ENCODE data around the gene NDUFA13. TPM values are rescaled to one million over a fixed set of nuclear protein-coding genes. Genes with fewer than 3 reads are reported as not detected.

Gene NDUFA13
- total RNA-seq, 8 experiments from 2014 or later: 323 to 522 (median 409) TPM

DNA sequence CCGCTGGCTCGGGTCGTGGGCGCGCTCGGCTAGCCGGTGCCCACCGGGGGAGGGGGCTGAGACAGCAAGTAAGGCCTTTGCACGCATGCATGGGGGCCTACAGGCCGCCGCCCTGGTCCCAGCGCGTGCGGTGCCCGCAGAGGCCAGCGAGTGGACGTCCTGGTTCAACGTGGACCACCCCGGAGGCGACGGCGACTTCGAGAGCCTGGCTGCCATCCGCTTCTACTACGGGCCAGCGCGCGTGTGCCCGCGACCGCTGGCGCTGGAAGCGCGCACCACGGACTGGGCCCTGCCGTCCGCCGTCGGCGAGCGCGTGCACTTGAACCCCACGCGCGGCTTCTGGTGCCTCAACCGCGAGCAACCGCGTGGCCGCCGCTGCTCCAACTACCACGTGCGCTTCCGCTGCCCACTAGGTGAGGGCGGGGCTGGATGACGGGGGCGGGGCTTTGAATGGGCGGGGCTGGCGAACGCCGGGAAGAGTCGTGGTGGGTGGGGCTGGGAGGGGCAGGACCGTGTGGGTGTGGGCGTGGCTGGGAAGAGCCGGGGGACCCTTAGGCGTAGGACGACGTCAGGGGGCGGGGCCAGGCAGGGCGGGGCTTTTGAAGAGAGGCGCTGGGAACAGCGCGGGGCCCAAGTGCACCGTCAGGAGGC, 24.2 kb downstream of the NDUFA13 start:
- ATAC-seq (replicated peaks in 6 of 8): peak in 7 of 8 experiments; percentile 2 to 61 (median 52)
- in situ Hi-C loops (cut with MboI; ENCODE audit: low pct_unique_long_range_greater_than_20kb in 2 of 9, low sequenced_read_pairs in 9 of 9, unreplicated experiment in 9 of 9): loop anchor here in 3 of 9 experiments (25.0 kb wide), 1 partner anchor 97 kb away; the partner anchor contains the start of genes GMIP (in 3 of the 3) and LPAR2 (in 3 of the 3)
- H3K4me3 ChIP-seq: peak overlapping the region in 4 of 5 donors; percentile 22 to 27 (median 25)
- H3K27ac ChIP-seq: no peak overlapping the region
- WGBS, 10 experiments: 60 to 100% (median 61%) methylated on average over 4 to 18 of the region's 74 CpGs; no CpG with 5 or more reads in 7 of the 10 experiments
- H3K4me1 ChIP-seq (replicated peaks in 1 of 2): peaks cover 0 to 14% of the 10 kb centered on the region in 2 donors

DNA sequence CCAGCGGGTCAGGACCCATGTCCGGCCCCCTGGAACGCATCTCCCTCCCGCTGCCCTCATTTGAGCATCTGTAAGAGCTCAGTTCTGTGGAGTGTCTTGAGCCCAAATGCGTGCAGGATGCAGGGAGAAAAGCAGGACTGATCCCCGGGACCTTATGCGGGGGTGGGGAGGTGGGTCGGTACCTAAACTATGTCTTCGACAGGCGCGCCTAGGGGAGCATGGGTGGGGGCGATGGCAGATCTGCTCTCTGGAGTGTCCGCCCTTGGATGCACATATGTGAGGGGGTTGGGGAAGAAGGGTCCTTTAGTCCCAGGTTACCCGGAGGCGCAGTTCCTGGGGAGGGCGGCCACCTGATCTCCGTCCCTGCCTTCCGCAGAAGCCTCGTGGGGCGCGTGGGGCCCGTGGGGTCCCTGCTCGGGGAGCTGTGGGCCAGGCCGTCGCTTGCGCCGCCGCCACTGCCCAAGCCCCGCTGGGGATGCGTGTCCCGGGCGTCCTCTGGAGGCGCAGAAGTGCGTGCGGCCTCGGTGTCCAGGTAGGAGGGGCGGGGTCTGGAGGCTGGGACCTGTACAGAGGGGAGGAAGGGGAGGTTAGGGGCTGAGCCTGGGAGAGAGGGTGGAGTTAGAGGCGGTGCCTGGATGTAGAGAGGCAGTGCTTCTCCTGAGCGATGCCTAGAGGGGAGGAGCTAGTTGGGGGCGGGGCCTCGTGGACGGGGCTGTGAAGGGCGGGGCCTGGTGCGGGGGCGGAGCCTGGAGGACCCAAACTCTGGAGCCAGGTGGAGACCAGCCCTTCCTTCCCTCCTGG, 24.9 kb downstream of the NDUFA13 start:
- H3K4me3 ChIP-seq: peak overlapping the region in 4 of 5 donors; percentile 22 to 27 (median 25)
- in situ Hi-C loops (cut with MboI; ENCODE audit: low pct_unique_long_range_greater_than_20kb in 2 of 9, low sequenced_read_pairs in 9 of 9, unreplicated experiment in 9 of 9): loop anchor here in 3 of 9 experiments (25.0 kb wide), 1 partner anchor 96 kb away; the partner anchor contains the start of genes GMIP (in 3 of the 3) and LPAR2 (in 3 of the 3)
- peak in 7 of 8 experiments; percentile 13 to 79 (median 66) for ATAC-seq (replicated peaks in 6 of 8)
- WGBS, 10 experiments: no CpG with 5 or more reads among the region's 45 CpGs
- H3K4me1 ChIP-seq (replicated peaks in 1 of 2): peaks cover 0 to 14% of the 10 kb centered on the region in 2 donors
- no peak overlapping the region for H3K27ac ChIP-seq

DNA sequence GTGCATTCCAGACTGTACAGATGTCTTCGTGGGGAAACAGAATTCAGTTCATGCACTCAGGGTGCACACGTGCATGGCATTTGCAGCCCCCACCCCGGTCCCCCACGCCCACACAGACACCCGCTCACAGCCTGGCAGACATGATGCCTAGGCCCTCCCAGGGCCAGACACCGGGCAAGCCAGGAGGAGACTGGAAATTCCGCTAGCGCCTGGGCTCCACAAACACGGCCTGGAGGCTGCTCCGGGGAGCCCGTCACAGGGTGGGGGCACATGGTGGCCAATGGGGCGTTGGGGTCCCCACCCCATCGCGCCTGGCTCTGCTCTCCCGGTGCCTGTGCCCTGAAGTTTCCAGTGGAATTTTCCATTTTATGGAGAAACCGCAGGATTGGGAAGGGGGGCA, 25.6 kb downstream of the NDUFA13 start:
- WGBS, 10 experiments: 83% methylated on average over 2 of the region's 16 CpGs; no CpG with 5 or more reads in 9 of the 10 experiments
- ATAC-seq (replicated peaks in 6 of 8): no peak
- H3K4me3 ChIP-seq: peak overlapping the region in 1 of 5 donors; percentile 27
- in situ Hi-C loops (cut with MboI; ENCODE audit: low pct_unique_long_range_greater_than_20kb in 2 of 9, low sequenced_read_pairs in 9 of 9, unreplicated experiment in 9 of 9): loop anchor here in 3 of 9 experiments (25.0 kb wide), 1 partner anchor 96 kb away; the partner anchor contains the start of genes GMIP (in 3 of the 3) and LPAR2 (in 3 of the 3)
- no peak overlapping the region for H3K27ac ChIP-seq
- H3K4me1 ChIP-seq (replicated peaks in 1 of 2): peaks cover 0 to 14% of the 10 kb centered on the region in 2 donors

DNA sequence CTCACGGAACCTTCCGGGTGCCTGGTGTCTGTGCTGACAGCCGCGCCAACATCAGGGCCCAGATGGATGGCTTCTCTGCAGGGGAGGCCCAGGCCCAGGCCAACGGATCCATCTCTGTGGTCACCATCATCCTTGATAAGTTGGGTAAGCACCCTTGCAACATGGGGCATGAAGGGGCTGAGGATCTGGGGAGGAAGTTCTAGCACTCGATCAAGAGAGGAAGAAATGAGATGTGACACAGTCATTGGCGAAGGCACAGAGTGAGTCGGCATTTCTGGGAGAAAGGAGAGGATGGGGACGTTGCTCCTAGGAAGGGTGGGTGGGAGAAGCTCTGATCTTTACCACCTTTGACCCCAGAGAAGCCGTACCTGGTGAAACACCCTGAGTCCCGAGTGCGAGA, 26.5 kb downstream of the NDUFA13 start:
- H3K27ac ChIP-seq: no peak overlapping the region
- WGBS, 10 experiments: 83 to 100% (median 100%) methylated on average over 1 to 3 of the region's 12 CpGs; no CpG with 5 or more reads in 6 of the 10 experiments
- no peak for ATAC-seq (replicated peaks in 6 of 8)
- no peak overlapping the region for H3K4me3 ChIP-seq
- H3K4me1 ChIP-seq (replicated peaks in 1 of 2): peaks cover 0 to 14% of the 10 kb centered on the region in 2 donors
- in situ Hi-C loops (cut with MboI; ENCODE audit: low pct_unique_long_range_greater_than_20kb in 2 of 9, low sequenced_read_pairs in 9 of 9, unreplicated experiment in 9 of 9): loop anchor here in 3 of 9 experiments (25.0 kb wide), 1 partner anchor 95 kb away; the partner anchor contains the start of genes GMIP (in 3 of the 3) and LPAR2 (in 3 of the 3)

DNA sequence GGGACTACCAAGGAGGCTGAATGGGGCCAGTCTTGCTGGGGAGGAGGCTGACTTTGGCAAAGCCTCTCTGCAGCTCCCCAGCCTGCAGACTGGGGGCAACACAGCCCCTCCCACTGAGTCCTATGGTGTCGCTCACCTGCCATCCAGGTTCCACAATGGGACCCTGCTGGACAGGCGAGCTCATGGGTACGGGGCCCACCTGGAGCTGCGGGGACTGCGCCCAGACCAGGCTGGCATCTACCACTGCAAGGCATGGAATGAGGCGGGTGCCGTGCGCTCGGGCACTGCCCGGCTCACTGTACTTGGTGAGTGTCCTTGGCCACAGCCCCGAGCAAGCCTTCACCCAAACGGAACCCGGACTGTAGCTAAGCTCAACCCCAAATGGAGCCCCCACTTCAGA, 27.1 kb downstream of the NDUFA13 start:
- 80 to 100% (median 98%) methylated on average over 2 to 8 of the region's 13 CpGs; no CpG with 5 or more reads in 7 of the 10 experiments for WGBS, 10 experiments
- no peak overlapping the region for H3K4me3 ChIP-seq
- H3K27ac ChIP-seq: no peak overlapping the region
- in situ Hi-C loops (cut with MboI; ENCODE audit: low pct_unique_long_range_greater_than_20kb in 2 of 9, low sequenced_read_pairs in 9 of 9, unreplicated experiment in 9 of 9): loop anchor here in 3 of 9 experiments (25.0 kb wide), 1 partner anchor 94 kb away; the partner anchor contains the start of genes GMIP (in 3 of the 3) and LPAR2 (in 3 of the 3)
- ATAC-seq (replicated peaks in 6 of 8): no peak
- peaks cover 0 to 14% of the 10 kb centered on the region in 2 donors for H3K4me1 ChIP-seq (replicated peaks in 1 of 2)

DNA sequence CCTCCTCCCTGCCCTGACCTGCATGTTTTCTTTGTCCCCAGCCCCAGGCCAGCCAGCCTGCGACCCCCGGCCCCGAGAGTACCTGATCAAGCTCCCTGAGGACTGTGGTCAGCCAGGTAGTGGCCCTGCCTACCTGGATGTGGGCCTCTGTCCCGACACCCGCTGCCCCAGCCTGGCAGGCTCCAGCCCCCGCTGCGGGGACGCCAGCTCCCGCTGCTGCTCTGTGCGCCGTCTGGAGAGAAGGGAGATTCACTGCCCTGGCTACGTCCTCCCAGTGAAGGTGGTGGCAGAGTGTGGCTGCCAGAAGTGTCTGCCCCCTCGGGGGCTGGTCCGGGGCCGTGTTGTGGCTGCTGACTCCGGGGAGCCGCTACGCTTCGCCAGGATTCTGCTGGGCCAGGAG, 27.6 kb downstream of the NDUFA13 start:
- no peak overlapping the region for H3K27ac ChIP-seq
- peaks cover 0 to 12% of the 10 kb centered on the region in 2 donors for H3K4me1 ChIP-seq (replicated peaks in 1 of 2)
- WGBS, 10 experiments: 100% methylated on average over 1 of the region's 19 CpGs; no CpG with 5 or more reads in 9 of the 10 experiments
- in situ Hi-C loops (cut with MboI; ENCODE audit: low pct_unique_long_range_greater_than_20kb in 2 of 9, low sequenced_read_pairs in 9 of 9, unreplicated experiment in 9 of 9): loop anchor here in 3 of 9 experiments (25.0 kb wide), 1 partner anchor 94 kb away; the partner anchor contains the start of genes GMIP (in 3 of the 3) and LPAR2 (in 3 of the 3)
- no peak overlapping the region for H3K4me3 ChIP-seq
- ATAC-seq (replicated peaks in 6 of 8): no peak

DNA sequence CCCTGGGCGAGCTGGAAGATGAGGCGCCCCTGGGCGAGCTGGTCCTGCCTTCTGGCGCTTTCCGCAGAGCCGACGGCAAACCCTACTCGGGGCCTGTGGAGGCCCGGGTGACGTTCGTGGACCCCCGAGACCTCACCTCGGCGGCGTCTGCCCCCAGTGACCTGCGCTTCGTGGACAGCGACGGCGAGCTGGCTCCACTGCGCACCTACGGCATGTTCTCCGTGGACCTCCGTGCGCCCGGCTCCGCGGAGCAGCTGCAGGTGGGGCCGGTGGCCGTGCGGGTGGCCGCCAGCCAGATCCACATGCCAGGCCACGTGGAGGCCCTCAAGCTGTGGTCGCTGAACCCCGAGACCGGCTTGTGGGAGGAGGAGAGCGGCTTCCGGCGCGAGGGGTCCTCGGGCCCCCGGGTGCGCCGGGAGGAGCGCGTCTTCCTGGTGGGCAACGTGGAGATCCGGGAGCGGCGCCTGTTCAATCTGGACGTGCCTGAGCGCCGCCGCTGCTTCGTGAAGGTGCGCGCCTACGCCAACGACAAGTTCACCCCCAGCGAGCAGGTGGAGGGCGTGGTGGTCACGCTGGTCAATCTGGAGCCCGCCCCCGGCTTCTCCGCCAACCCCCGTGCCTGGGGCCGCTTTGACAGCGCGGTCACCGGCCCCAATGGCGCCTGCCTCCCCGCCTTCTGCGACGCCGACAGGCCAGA, 28.4 kb downstream of the NDUFA13 start:
- WGBS, 10 experiments: 85 to 95% methylated on average over 3 to 8 of the region's 75 CpGs; no CpG with 5 or more reads in 8 of the 10 experiments
- in situ Hi-C loops (cut with MboI; ENCODE audit: low pct_unique_long_range_greater_than_20kb in 2 of 9, low sequenced_read_pairs in 9 of 9, unreplicated experiment in 9 of 9): loop anchor here in 3 of 9 experiments (25.0 kb wide), 1 partner anchor 93 kb away; the partner anchor contains the start of genes GMIP (in 3 of the 3) and LPAR2 (in 3 of the 3)
- no peak for ATAC-seq (replicated peaks in 6 of 8)
- H3K4me1 ChIP-seq (replicated peaks in 1 of 2): peaks cover 0 to 9% of the 10 kb centered on the region in 2 donors
- no peak overlapping the region for H3K4me3 ChIP-seq
- no peak overlapping the region for H3K27ac ChIP-seq

DNA sequence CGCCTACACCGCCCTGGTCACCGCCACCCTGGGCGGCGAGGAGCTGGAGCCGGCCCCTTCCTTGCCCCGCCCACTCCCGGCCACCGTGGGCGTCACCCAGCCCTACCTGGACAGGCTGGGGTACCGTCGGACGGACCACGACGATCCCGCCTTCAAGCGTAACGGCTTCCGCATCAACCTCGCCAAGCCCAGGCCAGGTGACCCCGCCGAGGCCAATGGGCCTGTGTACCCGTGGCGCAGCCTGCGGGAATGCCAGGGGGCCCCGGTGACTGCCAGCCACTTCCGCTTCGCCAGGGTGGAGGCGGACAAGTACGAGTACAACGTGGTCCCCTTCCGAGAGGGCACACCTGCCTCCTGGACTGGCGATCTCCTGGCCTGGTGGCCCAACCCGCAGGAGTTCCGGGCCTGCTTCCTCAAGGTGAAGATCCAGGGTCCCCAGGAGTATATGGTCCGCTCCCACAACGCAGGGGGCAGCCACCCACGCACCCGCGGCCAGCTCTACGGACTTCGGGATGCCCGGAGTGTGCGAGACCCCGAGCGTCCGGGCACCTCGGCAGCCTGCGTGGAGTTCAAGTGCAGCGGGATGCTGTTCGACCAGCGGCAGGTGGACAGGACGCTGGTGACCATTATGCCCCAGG, 29.0 kb downstream of the NDUFA13 start:
- H3K27ac ChIP-seq: no peak overlapping the region
- in situ Hi-C loops (cut with MboI; ENCODE audit: low pct_unique_long_range_greater_than_20kb in 2 of 9, low sequenced_read_pairs in 9 of 9, unreplicated experiment in 9 of 9): loop anchor here in 3 of 9 experiments (25.0 kb wide), 1 partner anchor 92 kb away; the partner anchor contains the start of genes GMIP (in 3 of the 3) and LPAR2 (in 3 of the 3)
- H3K4me1 ChIP-seq (replicated peaks in 1 of 2): peaks cover 0 to 9% of the 10 kb centered on the region in 2 donors
- H3K4me3 ChIP-seq: no peak overlapping the region
- WGBS, 10 experiments: 91 to 100% (median 95%) methylated on average over 3 to 16 of the region's 53 CpGs; no CpG with 5 or more reads in 6 of the 10 experiments
- no peak for ATAC-seq (replicated peaks in 6 of 8)

DNA sequence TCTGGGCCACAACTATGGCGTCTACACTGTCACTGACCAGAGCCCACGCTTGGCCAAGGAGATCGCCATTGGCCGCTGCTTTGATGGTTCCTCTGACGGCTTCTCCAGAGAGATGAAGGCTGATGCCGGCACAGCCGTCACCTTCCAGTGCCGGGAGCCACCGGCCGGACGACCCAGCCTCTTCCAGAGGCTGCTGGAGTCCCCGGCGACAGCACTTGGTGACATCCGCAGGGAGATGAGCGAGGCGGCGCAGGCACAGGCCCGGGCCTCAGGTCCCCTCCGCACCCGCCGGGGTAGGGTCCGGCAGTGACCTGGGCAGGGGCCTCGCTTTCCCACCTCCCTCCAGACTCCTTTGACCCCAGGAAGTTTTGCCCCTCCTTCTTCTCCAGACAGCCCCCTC, 29.7 kb downstream of the NDUFA13 start:
- 80 to 94% (median 87%) methylated on average over 4 to 10 of the region's 23 CpGs; no CpG with 5 or more reads in 6 of the 10 experiments for WGBS, 10 experiments
- in situ Hi-C loops (cut with MboI; ENCODE audit: low pct_unique_long_range_greater_than_20kb in 2 of 9, low sequenced_read_pairs in 9 of 9, unreplicated experiment in 9 of 9): loop anchor here in 3 of 9 experiments (25.0 kb wide), 1 partner anchor 92 kb away; the partner anchor contains the start of genes GMIP (in 3 of the 3) and LPAR2 (in 3 of the 3)
- Histone ChIP-seq H3K27ac (no peak overlapping the region), H3K4me3 (no peak overlapping the region), H3K4me1 (replicated peaks in 1 of 2) (peaks cover 0 to 8% of the 10 kb centered on the region in 2 donors)
- no peak for ATAC-seq (replicated peaks in 6 of 8)

DNA sequence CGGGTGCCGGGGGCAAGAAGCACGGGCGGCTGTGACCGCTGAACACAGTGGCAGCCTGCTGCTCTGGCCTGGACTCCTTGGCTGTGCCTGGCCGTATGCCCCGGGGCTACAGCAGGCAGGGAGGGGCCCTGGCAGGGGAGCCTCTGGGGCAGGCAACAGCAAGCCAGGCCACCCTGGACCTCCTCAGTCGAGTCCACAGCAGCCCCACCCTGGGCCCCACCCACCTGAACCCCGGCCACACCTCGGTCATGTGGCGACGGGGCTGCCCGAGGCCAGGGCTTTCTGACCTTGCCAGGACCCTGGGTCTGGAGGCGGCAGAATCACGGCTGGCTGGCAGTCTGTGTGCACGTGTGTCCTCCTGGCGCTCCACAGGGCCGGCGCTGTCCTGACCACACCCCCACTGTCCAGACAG, 30.7 kb downstream of the NDUFA13 start:
- WGBS, 10 experiments: 0 to 78% methylated on average over 4 to 8 of the region's 19 CpGs; no CpG with 5 or more reads in 8 of the 10 experiments
- Histone ChIP-seq H3K4me1 (replicated peaks in 1 of 2) (no peaks in the 10 kb centered on the region), H3K4me3 (no peak overlapping the region), H3K27ac (no peak overlapping the region)
- peak in 3 of 8 experiments; percentile 81 to 86 (median 84) for ATAC-seq (replicated peaks in 6 of 8)
- in situ Hi-C loops (cut with MboI; ENCODE audit: low pct_unique_long_range_greater_than_20kb in 2 of 9, low sequenced_read_pairs in 9 of 9, unreplicated experiment in 9 of 9): loop anchor here in 3 of 9 experiments (25.0 kb wide), 1 partner anchor 91 kb away; the partner anchor contains the start of genes GMIP (in 3 of the 3) and LPAR2 (in 3 of the 3)

DNA sequence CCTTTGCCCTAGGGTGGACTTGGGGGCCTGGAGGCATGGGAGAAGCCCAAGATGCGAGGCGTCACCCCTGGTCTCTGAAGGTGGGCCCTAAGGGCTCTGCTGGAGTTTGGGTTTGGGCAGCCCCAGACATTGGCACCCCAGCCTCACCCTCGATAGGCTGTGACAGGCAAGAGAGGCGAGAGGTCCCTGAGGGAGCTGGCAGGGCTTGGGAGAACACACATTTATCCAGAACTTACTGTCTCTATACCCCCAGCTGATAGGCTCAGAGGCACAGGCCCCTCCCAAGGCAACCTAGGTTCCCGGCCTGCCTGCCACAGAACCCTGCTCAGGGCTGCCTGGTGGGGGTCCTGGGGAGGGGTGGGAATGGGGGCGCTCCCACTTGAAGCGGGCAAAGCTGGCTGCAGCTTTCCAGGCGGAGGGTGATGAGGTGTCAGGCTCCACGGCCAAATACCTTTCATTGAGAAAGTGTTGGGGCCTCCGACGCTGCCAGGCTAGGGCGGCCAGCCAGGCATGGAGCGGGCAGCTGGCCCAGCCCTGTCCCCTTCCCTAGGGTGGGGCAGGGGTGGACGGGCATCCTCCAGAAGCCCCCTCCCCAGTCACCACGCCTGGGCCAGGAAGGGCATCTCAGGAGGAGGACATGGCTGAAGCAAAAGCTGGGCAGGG, 31.8 kb downstream of the NDUFA13 start:
- Histone ChIP-seq H3K4me1 (replicated peaks in 1 of 2) (no peaks in the 10 kb centered on the region), H3K27ac (no peak overlapping the region), H3K4me3 (no peak overlapping the region)
- in situ Hi-C loops (cut with MboI; ENCODE audit: low pct_unique_long_range_greater_than_20kb in 2 of 9, low sequenced_read_pairs in 9 of 9, unreplicated experiment in 9 of 9): loop anchor here in 3 of 9 experiments (25.0 kb wide), 1 partner anchor 89 kb away; the partner anchor contains the start of genes GMIP (in 3 of the 3) and LPAR2 (in 3 of the 3)
- WGBS, 10 experiments: 37 to 87% (median 40%) methylated on average over 1 to 3 of the region's 15 CpGs; no CpG with 5 or more reads in 7 of the 10 experiments
- ATAC-seq (replicated peaks in 6 of 8): no peak
